Gastrocnemius medialis (tissue), 4 donors: ENCODE measurements around the gene URI1.

Experiments
- POLR2A ChIP-seq, 2 donors: fragments of 450-650 bp; IDR thresholded peaks; one replicate each; pipeline ENCODE4 v1.6.1; 2017; ENCODE audit warnings: antibody characterized with exemption in 2 of 2, mild to moderate bottlenecking in 2 of 2, moderate library complexity in 2 of 2
- TF ChIP-seq, protein P1 (sequence below), 5 experiments: fragments of 450-650 bp in 3 of 5; fragments of 200-600 bp in 2 of 5; sonication (generic) in 2 of 5; IDR thresholded peaks in 4 of 5; conservative IDR thresholded peaks in 1 of 5; 1 replicate in 4 of 5; 2 replicates in 1 of 5; pipeline ENCODE4 v1.5.1; 2016 to 2019; ENCODE audit warnings: antibody characterized with exemption in 5 of 5, mild to moderate bottlenecking in 3 of 5, moderate library complexity in 3 of 5

- TF ChIP-seq, protein P1, sequence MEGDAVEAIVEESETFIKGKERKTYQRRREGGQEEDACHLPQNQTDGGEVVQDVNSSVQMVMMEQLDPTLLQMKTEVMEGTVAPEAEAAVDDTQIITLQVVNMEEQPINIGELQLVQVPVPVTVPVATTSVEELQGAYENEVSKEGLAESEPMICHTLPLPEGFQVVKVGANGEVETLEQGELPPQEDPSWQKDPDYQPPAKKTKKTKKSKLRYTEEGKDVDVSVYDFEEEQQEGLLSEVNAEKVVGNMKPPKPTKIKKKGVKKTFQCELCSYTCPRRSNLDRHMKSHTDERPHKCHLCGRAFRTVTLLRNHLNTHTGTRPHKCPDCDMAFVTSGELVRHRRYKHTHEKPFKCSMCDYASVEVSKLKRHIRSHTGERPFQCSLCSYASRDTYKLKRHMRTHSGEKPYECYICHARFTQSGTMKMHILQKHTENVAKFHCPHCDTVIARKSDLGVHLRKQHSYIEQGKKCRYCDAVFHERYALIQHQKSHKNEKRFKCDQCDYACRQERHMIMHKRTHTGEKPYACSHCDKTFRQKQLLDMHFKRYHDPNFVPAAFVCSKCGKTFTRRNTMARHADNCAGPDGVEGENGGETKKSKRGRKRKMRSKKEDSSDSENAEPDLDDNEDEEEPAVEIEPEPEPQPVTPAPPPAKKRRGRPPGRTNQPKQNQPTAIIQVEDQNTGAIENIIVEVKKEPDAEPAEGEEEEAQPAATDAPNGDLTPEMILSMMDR (IDR thresholded peaks at IDR 0.05 in 4 of 5, conservative IDR thresholded peaks at IDR 0.05 in 1 of 5), result no peak
- no peak for TF ChIP-seq POLR2A (IDR thresholded peaks at IDR 0.05)
These were observed 61.8 kb downstream of the URI1 start for GRCh38 chr19:30003866-30004265.
